ENCODE measurements around the gene TMTC1.

- TF ChIP-seq CTCF (IDR thresholded peaks at IDR 0.05) (no peak), EZH2 (IDR thresholded peaks at IDR 0.05) (no peak), EZH2phosphoT487 (IDR thresholded peaks at IDR 0.05) (no peak)
These were observed 274.2 kb downstream of the TMTC1 start for GRCh38 chr12:29509503-29509902.
